Vagina (tissue), 2 donors: ENCODE measurements around the gene DHX8.

ENCODE experiments used
- POLR2A ChIP-seq, 2 donors: fragments of 450-650 bp; IDR thresholded peaks; one replicate each; pipeline ENCODE4 v1.6.1; 2017; ENCODE audit warnings: antibody characterized with exemption in 2 of 2, mild to moderate bottlenecking in 2 of 2, moderate library complexity in 2 of 2
- TF ChIP-seq, protein P1 (sequence below), 3 experiments: fragments of 450-650 bp in 2 of 3; fragments of 200-600 bp in 1 of 3; sonication (generic) in 1 of 3; IDR thresholded peaks; one replicate each; pipeline ENCODE4 v1.5.1; 2017 to 2019; ENCODE audit warnings: antibody characterized with exemption in 3 of 3, mild to moderate bottlenecking in 2 of 3, moderate library complexity in 2 of 3

GRCh38 chr17:43547189-43547550, 63.4 kb downstream of the DHX8 start:
- TF ChIP-seq, protein P1, sequence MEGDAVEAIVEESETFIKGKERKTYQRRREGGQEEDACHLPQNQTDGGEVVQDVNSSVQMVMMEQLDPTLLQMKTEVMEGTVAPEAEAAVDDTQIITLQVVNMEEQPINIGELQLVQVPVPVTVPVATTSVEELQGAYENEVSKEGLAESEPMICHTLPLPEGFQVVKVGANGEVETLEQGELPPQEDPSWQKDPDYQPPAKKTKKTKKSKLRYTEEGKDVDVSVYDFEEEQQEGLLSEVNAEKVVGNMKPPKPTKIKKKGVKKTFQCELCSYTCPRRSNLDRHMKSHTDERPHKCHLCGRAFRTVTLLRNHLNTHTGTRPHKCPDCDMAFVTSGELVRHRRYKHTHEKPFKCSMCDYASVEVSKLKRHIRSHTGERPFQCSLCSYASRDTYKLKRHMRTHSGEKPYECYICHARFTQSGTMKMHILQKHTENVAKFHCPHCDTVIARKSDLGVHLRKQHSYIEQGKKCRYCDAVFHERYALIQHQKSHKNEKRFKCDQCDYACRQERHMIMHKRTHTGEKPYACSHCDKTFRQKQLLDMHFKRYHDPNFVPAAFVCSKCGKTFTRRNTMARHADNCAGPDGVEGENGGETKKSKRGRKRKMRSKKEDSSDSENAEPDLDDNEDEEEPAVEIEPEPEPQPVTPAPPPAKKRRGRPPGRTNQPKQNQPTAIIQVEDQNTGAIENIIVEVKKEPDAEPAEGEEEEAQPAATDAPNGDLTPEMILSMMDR (IDR thresholded peaks at IDR 0.05): no peak
- no peak for TF ChIP-seq POLR2A (IDR thresholded peaks at IDR 0.05)
